AG10803 (cell line): Measurements from ENCODE around the gene BZW1.

ENCODE experiments used
- DNase-seq: peaks from one replicate; pipeline ENCODE4 v3.0.0; 2010; ENCODE audit warnings: low read depth
- H3K4me3 ChIP-seq: 2 replicates; pipeline ENCODE4 v1.5.1; 2011; ENCODE audit warnings: mild to moderate bottlenecking, low read length, control low read depth
- TF ChIP-seq, protein P1 (sequence below): conservative IDR thresholded peaks from 2 replicates; pipeline ENCODE4 v1.5.1; 2011; ENCODE audit warnings: mild to moderate bottlenecking, low read length, control low read depth, inconsistent platforms

BZW1 gene

DNA sequence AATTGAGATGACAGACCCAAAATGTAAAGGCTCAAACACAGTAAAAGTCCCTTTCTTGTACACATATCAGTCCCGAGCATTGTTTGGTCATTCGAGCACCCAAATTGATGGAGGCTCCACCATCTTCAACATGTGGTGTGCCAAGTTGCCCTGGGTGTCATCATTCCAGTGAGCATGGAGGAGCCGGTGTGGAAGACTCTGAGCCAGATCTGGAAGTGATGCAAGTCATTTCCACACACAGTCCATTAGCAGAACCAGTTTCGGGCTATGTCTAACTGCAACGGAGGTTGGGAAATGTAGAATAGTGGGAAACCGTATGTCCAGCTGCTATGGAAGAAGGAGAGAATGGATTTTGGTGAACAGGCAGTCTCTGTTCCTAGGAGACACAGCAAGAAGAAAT is 40.9 kb upstream of the BZW1 start:
- TF ChIP-seq, protein P1, sequence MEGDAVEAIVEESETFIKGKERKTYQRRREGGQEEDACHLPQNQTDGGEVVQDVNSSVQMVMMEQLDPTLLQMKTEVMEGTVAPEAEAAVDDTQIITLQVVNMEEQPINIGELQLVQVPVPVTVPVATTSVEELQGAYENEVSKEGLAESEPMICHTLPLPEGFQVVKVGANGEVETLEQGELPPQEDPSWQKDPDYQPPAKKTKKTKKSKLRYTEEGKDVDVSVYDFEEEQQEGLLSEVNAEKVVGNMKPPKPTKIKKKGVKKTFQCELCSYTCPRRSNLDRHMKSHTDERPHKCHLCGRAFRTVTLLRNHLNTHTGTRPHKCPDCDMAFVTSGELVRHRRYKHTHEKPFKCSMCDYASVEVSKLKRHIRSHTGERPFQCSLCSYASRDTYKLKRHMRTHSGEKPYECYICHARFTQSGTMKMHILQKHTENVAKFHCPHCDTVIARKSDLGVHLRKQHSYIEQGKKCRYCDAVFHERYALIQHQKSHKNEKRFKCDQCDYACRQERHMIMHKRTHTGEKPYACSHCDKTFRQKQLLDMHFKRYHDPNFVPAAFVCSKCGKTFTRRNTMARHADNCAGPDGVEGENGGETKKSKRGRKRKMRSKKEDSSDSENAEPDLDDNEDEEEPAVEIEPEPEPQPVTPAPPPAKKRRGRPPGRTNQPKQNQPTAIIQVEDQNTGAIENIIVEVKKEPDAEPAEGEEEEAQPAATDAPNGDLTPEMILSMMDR = no peak

DNA sequence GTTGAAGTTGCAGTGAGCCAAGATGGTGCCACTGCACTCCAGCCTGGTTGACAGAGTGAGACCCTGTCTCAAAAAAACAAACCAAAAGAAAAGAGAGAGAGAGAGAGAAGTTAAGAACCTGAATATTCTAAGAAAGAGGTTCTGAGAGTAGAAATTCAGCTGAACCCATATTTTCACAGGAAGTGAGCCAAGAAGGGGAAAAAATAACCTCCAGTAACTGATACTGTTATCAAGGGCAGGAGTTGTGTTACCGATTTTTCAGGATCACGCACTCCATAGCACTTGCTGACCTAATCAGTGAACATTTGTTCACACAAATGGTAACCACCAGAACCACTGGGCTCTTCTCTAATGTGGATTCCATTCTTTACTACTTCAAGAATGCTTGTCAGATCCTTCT is 39.1 kb upstream of the BZW1 start:
- H3K4me3 ChIP-seq = no peak overlapping the region
- no peak for DNase-seq
- TF ChIP-seq, protein P1 = no peak

More for the DNA sequence above, 40.9 kb upstream of the BZW1 start:
- DNase-seq = peak; percentile 38
- H3K4me3 ChIP-seq = no peak overlapping the region

DNA sequence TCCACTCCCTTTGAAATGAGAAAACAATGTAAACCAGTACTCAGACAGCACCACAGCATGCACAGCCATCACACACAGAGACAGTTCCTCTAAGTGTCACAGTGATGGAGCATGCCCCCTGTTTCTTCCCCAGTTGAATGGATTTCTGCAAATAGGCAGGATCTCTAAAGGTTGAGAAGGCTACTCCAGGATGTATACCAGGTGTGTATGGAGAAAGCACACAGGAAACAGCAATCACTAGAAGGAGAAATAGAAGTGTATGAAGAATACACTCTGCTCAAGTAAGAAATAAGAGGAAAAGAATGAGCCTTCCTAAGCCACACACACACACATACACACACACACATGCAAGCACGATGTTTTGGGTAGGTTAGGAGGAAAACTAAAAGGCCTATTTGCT is 38.6 kb upstream of the BZW1 start:
- TF ChIP-seq, protein P1 = no peak
- no peak overlapping the region for H3K4me3 ChIP-seq
- DNase-seq = no peak

DNA sequence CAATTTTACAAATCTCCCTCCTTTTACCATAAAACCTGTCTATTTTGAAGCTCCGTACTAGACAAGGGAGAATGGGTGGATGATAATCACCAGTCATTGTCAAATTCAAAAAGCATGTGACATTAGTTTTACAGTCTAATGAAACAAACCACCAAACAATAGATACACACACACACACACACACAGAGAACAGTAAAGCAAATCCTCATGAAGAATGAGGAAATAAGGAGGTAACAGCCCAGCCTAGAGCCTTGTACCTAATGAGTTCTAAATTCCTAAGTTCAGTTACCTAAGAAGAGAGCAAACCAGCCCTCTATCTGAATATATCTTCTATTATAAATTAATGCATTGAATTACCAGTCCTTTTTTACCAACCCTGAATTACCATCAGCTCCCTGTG is 36.8 kb upstream of the BZW1 start:
- no peak for DNase-seq
- TF ChIP-seq, protein P1 = no peak
- H3K4me3 ChIP-seq = no peak overlapping the region

DNA sequence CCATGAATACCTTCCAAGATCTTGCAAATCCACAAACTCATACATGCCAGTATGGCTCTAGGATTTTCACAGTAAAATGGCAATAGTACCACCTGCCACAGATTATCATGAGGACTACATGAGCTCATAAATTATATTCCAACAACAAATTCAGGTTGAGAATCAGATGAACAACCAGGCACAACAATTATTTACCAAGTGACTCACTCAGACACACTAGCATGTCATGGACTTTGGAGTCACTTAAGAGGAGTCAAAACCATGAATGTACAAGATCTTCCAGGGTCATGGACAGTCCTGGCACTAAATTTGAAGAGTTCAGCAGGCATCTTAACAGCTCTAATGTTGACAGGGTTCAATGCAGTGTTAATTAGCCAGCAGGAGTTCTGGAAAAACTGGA is 34.4 kb upstream of the BZW1 start:
- DNase-seq = no peak
- no peak overlapping the region for H3K4me3 ChIP-seq
- TF ChIP-seq, protein P1 = no peak

DNA sequence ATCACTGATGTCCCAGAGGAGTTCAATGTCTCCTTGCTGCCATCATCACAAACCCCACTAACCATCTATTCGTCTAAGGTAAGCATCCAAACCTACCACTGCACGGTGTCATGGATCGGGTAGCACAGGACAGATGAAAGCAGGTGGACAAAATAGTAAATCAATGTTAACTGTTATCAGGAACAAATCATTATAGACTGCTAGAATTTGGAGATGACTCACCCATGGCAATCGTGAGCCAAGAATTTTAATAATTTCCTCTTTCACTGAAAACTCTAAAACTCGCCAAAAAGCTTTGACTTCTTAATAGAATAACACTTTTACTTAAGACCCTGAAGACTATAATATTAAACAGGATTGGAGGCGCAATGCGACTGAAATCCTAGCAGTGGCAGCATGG is 33.7 kb upstream of the BZW1 start:
- DNase-seq = peak; percentile 36
- no peak overlapping the region for H3K4me3 ChIP-seq
- TF ChIP-seq, protein P1 = no peak

DNA sequence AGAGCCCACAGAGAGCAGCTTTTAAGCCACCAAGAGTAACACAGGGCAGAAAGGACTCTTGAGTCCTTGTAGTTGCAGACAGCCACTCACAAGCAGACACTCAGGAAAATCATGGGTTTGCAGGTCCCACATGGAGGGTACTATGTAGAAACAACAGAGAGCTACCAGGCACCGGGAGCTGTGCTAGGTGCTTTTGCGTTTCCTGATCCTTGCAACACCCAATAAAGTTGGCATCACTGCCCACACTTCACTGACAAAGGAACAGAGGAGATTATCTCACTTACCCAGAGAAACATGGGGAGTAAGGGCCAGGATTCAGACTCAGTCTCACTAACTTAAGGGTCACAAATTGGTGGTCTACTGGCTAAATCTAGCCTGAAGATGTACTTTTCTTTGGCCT is 32.5 kb upstream of the BZW1 start:
- no peak for DNase-seq
- TF ChIP-seq, protein P1 = no peak
- no peak overlapping the region for H3K4me3 ChIP-seq
